Measurements from ENCODE around the gene TGFBR1.

DNA sequence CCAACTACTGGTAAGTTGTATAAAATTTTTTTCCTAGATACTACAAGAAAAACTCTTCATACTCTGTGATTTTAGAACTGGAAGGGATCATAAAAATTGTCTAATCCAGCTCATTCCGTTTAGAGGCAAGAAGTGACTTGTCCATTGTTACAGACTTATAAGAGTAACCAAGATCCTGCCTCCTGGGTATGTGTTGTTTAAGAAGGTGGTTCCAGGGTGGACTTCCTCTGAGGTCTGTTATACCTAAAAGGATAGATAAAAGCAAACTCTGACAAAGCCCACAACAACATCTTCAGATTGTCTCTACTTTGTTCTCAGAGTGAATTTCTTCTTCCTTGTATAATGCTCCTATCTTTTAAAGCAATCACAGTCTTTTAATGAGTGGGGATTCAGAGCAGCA, 24.2 kb downstream of the TGFBR1 start:
- TF ChIP-seq ZNF707 (tag by site-specific recombination; IDR thresholded peaks at IDR 0.05) (no peak), ZNF791 (tag by site-specific recombination; IDR thresholded peaks at IDR 0.05) (no peak), MYNN (tag by site-specific recombination; IDR thresholded peaks at IDR 0.05; ENCODE audit: borderline replicate concordance) (no peak), ZNF623 (tag by site-specific recombination; IDR thresholded peaks at IDR 0.05) (no peak), YY2 (tag by site-specific recombination; IDR thresholded peaks at IDR 0.05) (no peak), ZBTB7A (tag by site-specific recombination; IDR thresholded peaks at IDR 0.05; ENCODE audit: low read depth) (no peak), ZSCAN30 (tag by site-specific recombination; IDR thresholded peaks at IDR 0.05) (no peak)
- TF ChIP-seq, protein P1, sequence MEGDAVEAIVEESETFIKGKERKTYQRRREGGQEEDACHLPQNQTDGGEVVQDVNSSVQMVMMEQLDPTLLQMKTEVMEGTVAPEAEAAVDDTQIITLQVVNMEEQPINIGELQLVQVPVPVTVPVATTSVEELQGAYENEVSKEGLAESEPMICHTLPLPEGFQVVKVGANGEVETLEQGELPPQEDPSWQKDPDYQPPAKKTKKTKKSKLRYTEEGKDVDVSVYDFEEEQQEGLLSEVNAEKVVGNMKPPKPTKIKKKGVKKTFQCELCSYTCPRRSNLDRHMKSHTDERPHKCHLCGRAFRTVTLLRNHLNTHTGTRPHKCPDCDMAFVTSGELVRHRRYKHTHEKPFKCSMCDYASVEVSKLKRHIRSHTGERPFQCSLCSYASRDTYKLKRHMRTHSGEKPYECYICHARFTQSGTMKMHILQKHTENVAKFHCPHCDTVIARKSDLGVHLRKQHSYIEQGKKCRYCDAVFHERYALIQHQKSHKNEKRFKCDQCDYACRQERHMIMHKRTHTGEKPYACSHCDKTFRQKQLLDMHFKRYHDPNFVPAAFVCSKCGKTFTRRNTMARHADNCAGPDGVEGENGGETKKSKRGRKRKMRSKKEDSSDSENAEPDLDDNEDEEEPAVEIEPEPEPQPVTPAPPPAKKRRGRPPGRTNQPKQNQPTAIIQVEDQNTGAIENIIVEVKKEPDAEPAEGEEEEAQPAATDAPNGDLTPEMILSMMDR (tag by site-specific recombination; IDR thresholded peaks at IDR 0.05) = no peak

All from HEK293 (cell line).